ENCODE results near the gene KIAA0930. TPM values are rescaled to one million over a fixed set of nuclear protein-coding genes. Genes with fewer than 3 reads are reported as not detected.
A peak's percentile ranks its signal among the peaks of the same experiment; 100 is the strongest.

KIAA0930 gene
- total and polyA plus RNA-seq, 5 donors from 2014 or later, result 0.70 to 21.3 (median 2.0) TPM

DNA sequence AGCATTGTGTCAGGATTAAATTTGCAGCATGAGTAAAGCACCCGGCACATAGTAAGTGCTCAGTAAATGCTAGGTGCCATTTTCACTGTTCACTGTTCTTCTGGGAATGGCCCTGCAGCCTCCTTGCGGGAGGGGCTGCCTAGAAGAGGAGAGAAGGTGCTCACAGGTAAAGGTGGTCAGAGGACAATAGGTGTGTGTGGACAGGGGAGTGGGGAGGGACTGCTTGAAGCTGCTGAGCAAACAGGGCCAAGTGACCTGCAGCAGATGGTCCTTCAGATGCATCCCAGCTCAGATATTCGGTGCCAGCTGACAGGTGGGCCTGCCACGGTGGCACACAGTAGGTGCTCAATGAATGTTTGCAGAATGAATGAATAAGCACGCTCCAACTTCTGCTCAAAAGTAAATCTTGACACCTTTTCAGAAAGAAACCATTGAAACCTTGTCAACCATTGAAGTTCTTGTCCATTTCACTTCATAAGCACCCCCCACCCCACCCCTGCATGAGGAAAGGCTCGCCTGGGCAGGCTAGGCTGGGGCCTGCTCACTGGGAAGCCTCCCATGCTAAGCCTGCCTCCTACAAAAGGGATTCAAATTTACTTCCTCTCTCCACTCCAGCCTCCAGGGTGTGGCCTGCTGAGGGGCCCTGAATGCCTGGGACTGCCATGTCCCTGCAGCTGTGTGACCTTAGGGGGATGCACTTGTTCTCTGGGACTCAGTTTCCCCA lies 1.6 kb downstream of the KIAA0930 start:
- no peak for DNase-seq
- Mint-ChIP-seq H3K27ac (peak overlapping the region in 2 of 3 donors; percentile 43 to 56), H3K27me3 (peaks cover 4% of the 10 kb centered on the region), H3K4me3 (peak overlapping the region; percentile 88 to 97 (median 94)), H3K9me3 (no peaks in the 10 kb centered on the region), H3K36me3 (peaks cover 4% of the 10 kb centered on the region), H3K4me1 (peaks cover 0 to 47% (median 21%) of the 10 kb centered on the region in 4 donors)
- no peak for ATAC-seq (ENCODE audit: low read depth in 2 of 2)
- no peaks in the 10 kb centered on the region for H3K36me3 ChIP-seq (ENCODE audit: control insufficient read depth, insufficient read depth, low read length)
- H3K9me3 ChIP-seq (ENCODE audit: control insufficient read depth in 2 of 2, low read length in 2 of 2), result no peaks in the 10 kb centered on the region
- no peak overlapping the region for H3K27ac ChIP-seq (ENCODE audit: insufficient read depth, low read length, poor library complexity, severe bottlenecking)
- H3K4me1 ChIP-seq (ENCODE audit: control insufficient read depth, insufficient read depth, low read length, poor library complexity, severe bottlenecking), result peaks cover 17% of the 10 kb centered on the region
- no peak overlapping the region for H3K4me3 ChIP-seq (ENCODE audit: low read depth, low read length)
- H3K27me3 ChIP-seq (ENCODE audit: control insufficient read depth, insufficient read depth, low read length), result no peaks in the 10 kb centered on the region

DNA sequence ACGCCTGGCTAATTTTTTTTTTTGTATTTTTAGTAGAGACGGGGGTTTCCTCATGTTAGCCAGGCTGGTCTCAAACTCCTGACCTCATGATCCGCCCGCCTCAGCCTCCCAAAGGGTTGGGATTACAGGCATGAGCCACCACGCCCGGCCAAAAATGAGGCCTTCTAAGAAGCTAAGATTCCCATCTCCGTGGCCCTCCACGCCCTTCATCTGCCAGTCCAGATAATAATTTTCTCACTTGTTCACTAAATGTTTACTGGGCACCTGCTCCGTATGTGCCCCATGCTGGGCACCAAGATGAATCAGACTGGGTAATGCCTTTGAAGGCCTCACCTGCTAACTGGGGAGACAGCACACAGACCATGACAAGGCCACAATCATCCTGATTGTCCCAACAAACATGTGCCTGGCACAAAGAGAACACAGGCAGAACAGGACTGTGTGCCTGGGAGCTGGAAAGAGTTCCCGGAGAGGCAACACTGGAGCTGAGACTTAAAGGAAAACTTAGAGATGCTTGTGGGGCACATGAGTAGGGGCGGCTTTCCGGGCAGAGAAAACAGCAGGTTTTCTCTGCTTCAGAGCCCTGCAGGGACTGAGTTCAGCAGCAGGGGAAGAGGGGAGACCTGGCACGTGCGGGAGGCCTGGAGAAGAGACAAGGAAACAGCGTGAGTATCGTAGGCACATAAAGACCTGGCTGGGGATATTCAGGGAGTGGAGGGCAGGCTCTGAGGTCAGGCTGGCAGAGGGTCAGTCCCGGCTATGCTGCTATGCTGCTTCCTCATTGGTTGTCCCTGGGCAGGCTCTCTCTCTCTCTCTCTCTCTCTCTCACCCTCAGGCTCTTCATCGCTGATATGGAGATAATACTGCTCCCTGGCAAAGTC lies 2.4 kb downstream of the KIAA0930 start:
- H3K27ac Mint-ChIP-seq, result peak overlapping the region in 1 of 3 donors; percentile 56
- peaks cover 0 to 51% (median 21%) of the 10 kb centered on the region in 4 donors for H3K4me1 Mint-ChIP-seq
- Histone ChIP-seq H3K4me1 (ENCODE audit: control insufficient read depth, insufficient read depth, low read length, poor library complexity, severe bottlenecking) (peaks cover 17% of the 10 kb centered on the region), H3K36me3 (ENCODE audit: control insufficient read depth, insufficient read depth, low read length) (no peaks in the 10 kb centered on the region), H3K27me3 (ENCODE audit: control insufficient read depth, insufficient read depth, low read length) (no peaks in the 10 kb centered on the region), H3K4me3 (ENCODE audit: low read depth, low read length) (no peak overlapping the region), H3K9me3 (ENCODE audit: control insufficient read depth in 2 of 2, low read length in 2 of 2) (no peaks in the 10 kb centered on the region), H3K27ac (ENCODE audit: insufficient read depth, low read length, poor library complexity, severe bottlenecking) (no peak overlapping the region)
- H3K36me3 Mint-ChIP-seq, result peaks cover 4% of the 10 kb centered on the region
- DNase-seq (no peak), ATAC-seq (ENCODE audit: low read depth in 2 of 2) (no peak)
- peaks cover 4% of the 10 kb centered on the region for H3K27me3 Mint-ChIP-seq
- peak overlapping the region in 3 of 4 donors; percentile 57 to 94 (median 63) for H3K4me3 Mint-ChIP-seq
- H3K9me3 Mint-ChIP-seq, result no peaks in the 10 kb centered on the region

DNA sequence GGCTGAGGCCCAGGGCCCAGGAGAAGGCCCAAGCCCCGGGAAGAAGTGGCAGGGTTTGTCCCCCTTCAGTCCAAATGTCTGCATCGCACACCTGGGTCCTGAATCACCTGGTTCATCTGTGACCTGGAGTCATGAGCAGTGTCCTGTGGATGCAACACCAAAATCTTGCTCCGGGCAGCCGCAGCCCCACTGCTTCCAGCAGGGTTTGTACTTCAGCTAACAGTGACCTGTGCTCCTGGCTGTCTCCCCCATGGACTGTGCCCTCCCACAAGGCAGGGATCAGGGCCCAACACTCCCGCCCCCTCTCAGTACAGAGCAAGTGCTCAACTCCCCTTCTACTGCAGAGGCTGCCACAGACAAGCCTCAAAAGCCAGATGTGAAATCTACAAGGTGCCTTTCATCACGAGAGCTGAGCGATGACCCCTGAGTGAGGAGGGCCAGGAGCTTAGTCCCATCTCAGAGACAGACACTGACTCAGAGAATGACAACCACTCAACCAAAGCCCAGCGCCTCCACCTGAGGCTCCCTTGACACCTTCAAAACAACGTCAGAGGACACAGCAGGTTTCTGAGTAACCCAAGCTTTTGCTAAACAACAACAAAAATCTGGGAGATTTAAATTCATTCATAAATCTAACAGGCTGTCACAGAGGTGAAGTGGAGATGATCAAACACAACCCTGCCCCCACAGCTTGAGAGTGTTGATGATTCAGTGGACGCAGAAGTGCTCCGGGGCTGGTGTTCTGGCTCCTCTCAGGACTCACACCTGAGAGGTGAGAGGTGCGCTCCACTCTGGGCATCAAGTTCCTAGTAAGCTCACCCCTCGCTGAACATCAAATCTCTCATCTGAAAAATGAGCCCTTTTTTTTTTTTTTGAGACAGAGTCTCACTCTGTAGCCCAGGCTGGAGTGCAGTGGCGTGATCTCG lies 3.4 kb downstream of the KIAA0930 start:
- Mint-ChIP-seq H3K27me3 (peaks cover 4% of the 10 kb centered on the region), H3K4me1 (peaks cover 0 to 51% (median 21%) of the 10 kb centered on the region in 4 donors), H3K4me3 (peak overlapping the region in 1 of 4 donors; percentile 46), H3K36me3 (peaks cover 4% of the 10 kb centered on the region), H3K9me3 (no peaks in the 10 kb centered on the region), H3K27ac (peak overlapping the region in 1 of 3 donors; percentile 80)
- ATAC-seq (ENCODE audit: low read depth in 2 of 2) (no peak), DNase-seq (no peak)
- no peaks in the 10 kb centered on the region for H3K36me3 ChIP-seq (ENCODE audit: control insufficient read depth, insufficient read depth, low read length)
- H3K27me3 ChIP-seq (ENCODE audit: control insufficient read depth, insufficient read depth, low read length), result no peaks in the 10 kb centered on the region
- no peaks in the 10 kb centered on the region for H3K9me3 ChIP-seq (ENCODE audit: control insufficient read depth in 2 of 2, low read length in 2 of 2)
- H3K4me3 ChIP-seq (ENCODE audit: low read depth, low read length), result no peak overlapping the region
- peaks cover 17% of the 10 kb centered on the region for H3K4me1 ChIP-seq (ENCODE audit: control insufficient read depth, insufficient read depth, low read length, poor library complexity, severe bottlenecking)
- H3K27ac ChIP-seq (ENCODE audit: insufficient read depth, low read length, poor library complexity, severe bottlenecking), result no peak overlapping the region

DNA sequence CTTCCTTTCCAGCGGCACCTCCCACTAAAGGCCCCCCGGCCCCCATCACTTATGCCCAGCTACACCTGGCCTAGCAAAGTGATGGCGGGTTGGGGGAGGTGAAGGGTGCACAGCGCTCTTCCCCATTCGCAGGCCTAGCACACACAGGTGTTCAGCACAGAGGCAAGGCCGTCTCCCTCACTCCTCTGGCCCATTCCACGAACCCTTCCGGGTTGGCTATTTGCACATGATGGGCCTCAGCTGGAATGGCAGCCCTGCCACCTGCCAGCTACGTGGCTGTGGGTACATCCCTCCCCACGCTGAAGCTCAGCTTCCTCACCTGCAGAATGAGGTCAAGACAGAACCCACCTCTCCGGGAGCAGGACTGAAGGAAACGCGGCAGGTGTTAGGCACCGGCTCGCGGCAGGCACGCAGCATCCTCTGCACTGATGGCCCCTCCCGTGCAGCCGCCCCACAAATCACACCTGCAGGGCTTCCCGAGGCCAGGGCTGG lies 4.8 kb downstream of the KIAA0930 start:
- Histone ChIP-seq H3K4me3 (ENCODE audit: low read depth, low read length) (no peak overlapping the region), H3K9me3 (ENCODE audit: control insufficient read depth in 2 of 2, low read length in 2 of 2) (no peaks in the 10 kb centered on the region), H3K4me1 (ENCODE audit: control insufficient read depth, insufficient read depth, low read length, poor library complexity, severe bottlenecking) (peaks cover 9% of the 10 kb centered on the region), H3K27me3 (ENCODE audit: control insufficient read depth, insufficient read depth, low read length) (no peaks in the 10 kb centered on the region), H3K36me3 (ENCODE audit: control insufficient read depth, insufficient read depth, low read length) (no peaks in the 10 kb centered on the region), H3K27ac (ENCODE audit: insufficient read depth, low read length, poor library complexity, severe bottlenecking) (no peak overlapping the region)
- H3K27me3 Mint-ChIP-seq, result peaks cover 4% of the 10 kb centered on the region
- H3K27ac Mint-ChIP-seq, result peak overlapping the region in 2 of 3 donors; percentile 17 to 79
- H3K4me1 Mint-ChIP-seq, result peaks cover 0 to 40% (median 20%) of the 10 kb centered on the region in 4 donors
- ATAC-seq (ENCODE audit: low read depth in 2 of 2) (no peak), DNase-seq (no peak)
- peaks cover 4% of the 10 kb centered on the region for H3K36me3 Mint-ChIP-seq
- no peaks in the 10 kb centered on the region for H3K9me3 Mint-ChIP-seq
- peak overlapping the region in 2 of 4 donors; percentile 38 to 50 for H3K4me3 Mint-ChIP-seq

DNA sequence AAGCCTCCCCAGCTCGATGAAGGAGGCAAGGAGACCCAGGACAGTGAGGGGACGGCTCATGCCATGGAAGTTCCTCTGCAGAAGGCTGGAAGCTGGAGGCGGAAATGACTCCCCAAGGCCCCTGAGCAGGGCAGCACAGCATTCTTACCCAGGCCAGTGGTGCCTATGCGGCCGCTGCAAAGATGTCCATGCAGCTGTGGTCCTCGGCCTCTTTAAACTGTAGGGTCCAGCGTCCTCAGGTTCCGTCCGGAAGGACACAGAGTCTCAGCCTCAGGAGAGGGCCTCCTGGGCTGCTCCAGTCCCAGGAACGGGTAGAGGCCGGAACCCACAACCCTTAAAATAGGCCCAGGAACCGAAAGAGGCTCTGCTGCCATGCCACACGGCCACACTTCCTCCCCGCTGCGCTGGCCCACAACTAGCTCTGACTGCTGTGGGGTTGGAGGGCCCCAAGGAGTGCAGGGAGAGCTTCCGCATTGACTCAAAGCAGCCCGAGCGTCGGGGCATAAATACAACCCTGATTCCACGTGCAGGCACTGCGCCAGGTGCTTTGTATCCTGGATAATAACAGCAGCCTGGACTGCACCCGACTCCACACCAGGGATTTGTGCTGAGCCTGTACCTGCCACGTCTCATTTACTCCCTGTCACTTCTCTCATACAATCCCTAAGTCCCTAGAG lies 5.5 kb downstream of the KIAA0930 start:
- Mint-ChIP-seq H3K4me3 (peak overlapping the region in 2 of 4 donors; percentile 35 to 50), H3K27ac (peak overlapping the region in 2 of 3 donors; percentile 17 to 79), H3K9me3 (no peaks in the 10 kb centered on the region), H3K4me1 (peaks cover 0 to 39% (median 20%) of the 10 kb centered on the region in 4 donors), H3K36me3 (peaks cover 4% of the 10 kb centered on the region), H3K27me3 (peaks cover 4% of the 10 kb centered on the region)
- DNase-seq (peak in 1 of 3 donors; percentile 49), ATAC-seq (ENCODE audit: low read depth in 2 of 2) (peak; percentile 59 to 60)
- no peaks in the 10 kb centered on the region for H3K27me3 ChIP-seq (ENCODE audit: control insufficient read depth, insufficient read depth, low read length)
- H3K4me3 ChIP-seq (ENCODE audit: low read depth, low read length), result no peak overlapping the region
- peaks cover 9% of the 10 kb centered on the region for H3K4me1 ChIP-seq (ENCODE audit: control insufficient read depth, insufficient read depth, low read length, poor library complexity, severe bottlenecking)
- no peaks in the 10 kb centered on the region for H3K9me3 ChIP-seq (ENCODE audit: control insufficient read depth in 2 of 2, low read length in 2 of 2)
- no peak overlapping the region for H3K27ac ChIP-seq (ENCODE audit: insufficient read depth, low read length, poor library complexity, severe bottlenecking)
- no peaks in the 10 kb centered on the region for H3K36me3 ChIP-seq (ENCODE audit: control insufficient read depth, insufficient read depth, low read length)

DNA sequence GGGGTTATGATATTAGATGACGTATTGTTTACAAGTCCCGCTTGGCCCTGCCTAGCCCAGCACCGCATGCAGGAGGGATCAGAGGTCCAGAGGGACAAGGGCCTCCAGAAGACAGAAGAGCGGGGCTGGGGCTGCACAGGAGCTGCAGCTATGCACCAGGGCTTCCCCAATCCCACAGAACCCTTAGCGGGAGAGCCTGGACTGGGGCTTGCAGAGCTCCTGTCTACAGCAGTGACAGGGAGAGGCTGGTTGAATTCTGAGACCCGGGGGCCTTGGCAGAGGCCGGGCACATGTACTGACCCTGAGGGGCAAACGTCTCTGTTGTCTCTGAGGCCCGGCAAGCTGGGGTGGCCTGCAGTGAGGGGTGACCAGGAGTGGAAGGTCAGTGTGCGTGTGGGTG lies 6.9 kb downstream of the KIAA0930 start:
- peak overlapping the region in 1 of 3 donors; percentile 73 for H3K27ac Mint-ChIP-seq
- H3K36me3 ChIP-seq (ENCODE audit: control insufficient read depth, insufficient read depth, low read length), result no peaks in the 10 kb centered on the region
- no peak for ATAC-seq (ENCODE audit: low read depth in 2 of 2)
- DNase-seq, result no peak
- peaks cover 0 to 28% (median 17%) of the 10 kb centered on the region in 4 donors for H3K4me1 Mint-ChIP-seq
- no peak overlapping the region for H3K27ac ChIP-seq (ENCODE audit: insufficient read depth, low read length, poor library complexity, severe bottlenecking)
- H3K36me3 Mint-ChIP-seq, result peaks cover 4% of the 10 kb centered on the region
- H3K9me3 ChIP-seq (ENCODE audit: control insufficient read depth in 2 of 2, low read length in 2 of 2), result no peaks in the 10 kb centered on the region
- H3K27me3 Mint-ChIP-seq, result peaks cover 4% of the 10 kb centered on the region
- H3K9me3 Mint-ChIP-seq, result no peaks in the 10 kb centered on the region
- no peaks in the 10 kb centered on the region for H3K27me3 ChIP-seq (ENCODE audit: control insufficient read depth, insufficient read depth, low read length)
- no peak overlapping the region for H3K4me3 Mint-ChIP-seq
- H3K4me1 ChIP-seq (ENCODE audit: control insufficient read depth, insufficient read depth, low read length, poor library complexity, severe bottlenecking), result no peaks in the 10 kb centered on the region
- H3K4me3 ChIP-seq (ENCODE audit: low read depth, low read length), result no peak overlapping the region
